GM12878 (cell line): Measurements from ENCODE around the gene C1orf53. TPM values are rescaled to one million over a fixed set of nuclear protein-coding genes. Genes with fewer than 3 reads are reported as not detected.

Experiments
- ATAC-seq: fragments of 200-7000 bp; cut with Tn5 transposase; 3 replicates; pipeline ENCODE4 v1.9.1; 2020; ENCODE audit warnings: mild to moderate bottlenecking, moderate library complexity
- BruUV-seq: library from RNA; stranded (reverse); fragments of 400-500 nt; replicated peaks from 2 replicates; lab custom pipeline; 2021; lab: Mats Ljungman, UMichigan
- CTCF ChIA-PET: fragments of 300-600 bp; sonication (Branson Sonifier 250); formaldehyde crosslinking; extraction: SDS; loops from one replicate; lab custom pipeline; 2021; ENCODE audit warnings: inconsistent platforms; lab: Yijun Ruan, JAX
- POLR2A ChIA-PET: fragments of 350-600 bp; formaldehyde crosslinking; extraction: SDS; loops from one replicate; lab custom pipeline; 2021; ENCODE audit warnings: inconsistent platforms; lab: Charles Lee
- RAD21 ChIA-PET: fragments of 300-600 bp; sonication (Branson Sonifier 250); formaldehyde crosslinking; loops from one replicate; lab custom pipeline; 2023; ENCODE audit warnings: antibody characterized with exemption; ENCODE audit not compliant: unreplicated experiment; lab: Charles Lee
- SMC1A ChIA-PET: fragments of 300-600 bp; sonication (Branson Sonifier 250); formaldehyde crosslinking; loops from one replicate; lab custom pipeline; 2023; ENCODE audit not compliant: unreplicated experiment, uncharacterized antibody; lab: Charles Lee
- DNase-seq: peaks from one replicate; pipeline ENCODE4 v3.0.0-alpha.2; 2011; ENCODE audit warnings: low read depth, low spot score
- FAIRE-seq: peaks from 3 replicates; lab custom pipeline; 2011; peaks lifted over from hg19 to GRCh38; lab: Jason Lieb, UNC
- H2AFZ ChIP-seq: 2 replicates; pipeline ENCODE4 v1.6.0; 2011; ENCODE audit warnings: low read depth, low read length, control low read depth; ENCODE audit not compliant: control insufficient read depth
- H3K27ac ChIP-seq: 2 replicates; pipeline ENCODE4 v1.5.1; 2011; ENCODE audit warnings: control low read depth; ENCODE audit not compliant: control insufficient read depth, insufficient read depth
- H3K27me3 ChIP-seq, 2 experiments: replicated peaks in 1 of 2; 2 replicates each; pipeline versions ENCODE4 v1.6.0 to v1.6.1; 2011; ENCODE audit warnings: low read length in 1 of 2; ENCODE audit not compliant: control insufficient read depth in 2 of 2, insufficient read depth in 2 of 2
- H3K36me3 ChIP-seq, 2 experiments: 2 replicates each; pipeline ENCODE4 v1.5.1; 2011; ENCODE audit warnings: low read length in 1 of 2; ENCODE audit not compliant: control insufficient read depth in 2 of 2, insufficient read depth in 2 of 2
- H3K4me1 ChIP-seq: 2 replicates; pipeline ENCODE4 v1.6.1; 2011; ENCODE audit warnings: mild to moderate bottlenecking, low read length, moderate library complexity, mixed read lengths; ENCODE audit not compliant: control insufficient read depth, insufficient read depth
- H3K4me2 ChIP-seq: 2 replicates; pipeline ENCODE4 v1.6.0; 2011; ENCODE audit warnings: control low read depth; ENCODE audit not compliant: control insufficient read depth, insufficient read depth
- H3K4me3 ChIP-seq: fragments of 200-600 bp; sonication (generic); 2 replicates; pipeline ENCODE4 v1.5.1; 2016
- H3K79me2 ChIP-seq: 2 replicates; pipeline ENCODE4 v1.6.0; 2011; ENCODE audit warnings: low read length; ENCODE audit not compliant: control insufficient read depth, insufficient read depth
- H3K9ac ChIP-seq: 2 replicates; pipeline ENCODE4 v1.8.0; 2011; ENCODE audit warnings: low read length, control low read depth, mixed read lengths; ENCODE audit not compliant: control insufficient read depth, insufficient read depth
- H3K9me3 ChIP-seq: replicated peaks from 3 replicates; pipeline ENCODE4 v1.5.1; 2011; ENCODE audit warnings: mild to moderate bottlenecking, low read length; ENCODE audit not compliant: control insufficient read depth, insufficient read depth
- H4K20me1 ChIP-seq: 2 replicates; pipeline ENCODE4 v1.6.0; 2011; ENCODE audit not compliant: control insufficient read depth, insufficient read depth
- ATF2 ChIP-seq: IDR thresholded peaks from 2 replicates; pipeline ENCODE4 v1.6.1; 2012; ENCODE audit warnings: low read length, inconsistent platforms
- GABPA ChIP-seq: IDR thresholded peaks from 2 replicates; pipeline ENCODE4 v1.6.1; 2014; ENCODE audit warnings: antibody characterized with exemption, low read depth, mild to moderate bottlenecking, inconsistent platforms
- IRF3 ChIP-seq: fragments of 450-650 bp; IDR thresholded peaks from 2 replicates; pipeline ENCODE4 v1.6.1; 2014; ENCODE audit warnings: mild to moderate bottlenecking
- NR2F1 ChIP-seq: fragments of 450-650 bp; conservative IDR thresholded peaks from 2 replicates; pipeline ENCODE4 v1.6.1; 2017; ENCODE audit warnings: mild to moderate bottlenecking
- RELB ChIP-seq: fragments of 450-650 bp; IDR thresholded peaks from 2 replicates; pipeline ENCODE4 v1.6.1; 2017; ENCODE audit warnings: low read depth, mild to moderate bottlenecking, moderate library complexity
- RUNX3 ChIP-seq: IDR thresholded peaks from 2 replicates; pipeline ENCODE4 v1.6.1; 2012; ENCODE audit warnings: low read length, inconsistent platforms
- SIN3A ChIP-seq: IDR thresholded peaks from 2 replicates; pipeline ENCODE4 v1.6.1; 2012; ENCODE audit warnings: low read depth, low read length, improper control_type of control experiment
- SRF ChIP-seq, 2 experiments: IDR thresholded peaks; 2 replicates each; pipeline ENCODE4 v1.6.1; 2011; ENCODE audit warnings: low read depth in 2 of 2, low read length in 2 of 2, mild to moderate bottlenecking in 1 of 2, moderate library complexity in 1 of 2
- SUZ12 ChIP-seq: fragments of 200-600 bp; sonication (generic); IDR thresholded peaks from one replicate; pipeline ENCODE4 v1.6.1; 2018; ENCODE audit warnings: antibody characterized with exemption, mild to moderate bottlenecking; ENCODE audit not compliant: unreplicated experiment
- TCF7 ChIP-seq: IDR thresholded peaks from 2 replicates; pipeline ENCODE4 v1.6.1; 2014; ENCODE audit warnings: antibody characterized with exemption, borderline replicate concordance
- YBX1 ChIP-seq: fragments of 450-650 bp; IDR thresholded peaks from 2 replicates; pipeline ENCODE4 v1.6.1; 2016; ENCODE audit warnings: antibody characterized with exemption
- ZBTB11 ChIP-seq: fragments of 450-650 bp; formaldehyde crosslinking; IDR thresholded peaks from 2 replicates; pipeline ENCODE4 v1.5.0; 2022; ENCODE audit warnings: mild to moderate bottlenecking, missing genetic modification characterization
- WGBS: methylation state at CpG from one replicate; pipeline ENCODE4 v1.1.6; 2016; ENCODE audit warnings: low lambda C conversion rate; ENCODE audit not compliant: insufficient replicate concordance, insufficient coverage; ENCODE audit errors: missing lambda C conversion rate; 5-methylcytosine and 5-hydroxymethylcytosine counted together
- in situ Hi-C: fragments of 300-500 bp; cut with MboI; formaldehyde crosslinking; loops from 9 replicates; pipeline ENCODE4 v1.14.3; 2018; ENCODE audit warnings: mixed read lengths
- intact Hi-C: fragments of 100-400 bp; cut with micrococcal nuclease; formaldehyde crosslinking; loops from one replicate; pipeline ENCODE4 v1.14.2; 2022; ENCODE audit not compliant: unreplicated experiment
- polyA plus RNA-seq, 11 experiments: library from polyadenylated mRNA; depleted of rRNA in 4 of 11; unstranded in 6 of 11; stranded (reverse) in 5 of 11; fragments of >200 nt; fragmentation: Nextera tagmentation in 4 of 11; fragmentation: Illumina TruSeq in 1 of 11; extraction: Ambion mirVana in 4 of 11; extraction: Trizol in 1 of 11; gene quantifications; 1 replicate in 1 of 11; 2 replicates in 10 of 11; pipeline versions ENCODE4 v1.2.1 to v1.2.3, GENCODE V29; 2011 to 2016; ENCODE audit warnings: inconsistent platforms in 2 of 11, missing spikeins in 2 of 11, low read depth in 1 of 11
- total RNA-seq, 4 experiments: library from RNA; depleted of rRNA in 3 of 4; stranded (reverse); fragments of >200 nt in 3 of 4; fragmentation: Illumina TruSeq in 1 of 4; extraction: Trizol in 1 of 4; gene quantifications; 2 replicates each; pipeline versions ENCODE4 v1.2.1 to v1.2.3, GENCODE V29; 2013 to 2021

C1orf53 gene
- total and polyA plus RNA-seq, 10 of the 15 experiments (the other 5 are each of a cell fraction or from before 2014, with no cell fraction given): 0.31 to 5.4 (median 0.59) TPM

- no peak for TF ChIP-seq IRF3
- no peak for TF ChIP-seq RELB
- no peak for TF ChIP-seq SIN3A
Observed at GRCh38 chr1:197907846-197908616, 5.6 kb downstream of the C1orf53 start (continued).

- no peaks in the 10 kb centered on the region for H4K20me1 ChIP-seq
- FAIRE-seq (no peak), DNase-seq (no peak), ATAC-seq (no peak)
- ChIA-PET RAD21 (no interaction called here), CTCF (no interaction called here), SMC1A (no interaction called here), POLR2A (no interaction called here)
- in situ Hi-C loops (loop anchor here (25.0 kb wide), 1 partner anchor 779 kb away; no protein-coding TSS in a partner anchor), intact Hi-C loops (no loop called here)
- no peak overlapping the region for H3K27ac ChIP-seq
- H3K4me2 ChIP-seq: no peak overlapping the region
- no peak overlapping the region for H2AFZ ChIP-seq
- no peak overlapping the region for H3K9ac ChIP-seq
- no TSS peak for BruUV-seq
- H3K4me1 ChIP-seq: no peaks in the 10 kb centered on the region
- 6% methylated on average over 14 of the region's 14 CpGs for WGBS
- no peaks in the 10 kb centered on the region for H3K36me3 ChIP-seq
- no peaks in the 10 kb centered on the region for H3K9me3 ChIP-seq
- no peaks in the 10 kb centered on the region for H3K79me2 ChIP-seq
- H3K27me3 ChIP-seq: peaks cover 15 to 44% of the 10 kb centered on the region in 2 experiments
- no peak overlapping the region for H3K4me3 ChIP-seq
- no peak for TF ChIP-seq GABPA
- TF ChIP-seq TCF7: no peak
- TF ChIP-seq YBX1: no peak
- no peak for TF ChIP-seq ATF2
- no peak for TF ChIP-seq RUNX3
- no peak for TF ChIP-seq SUZ12
- no peak for TF ChIP-seq SRF (IDR thresholded peaks at IDR 0.05; ENCODE audit: low read depth in 2 of 2, low read length in 2 of 2)
- TF ChIP-seq IRF3: no peak
- no peak for TF ChIP-seq ZBTB11 (CRISPR knock-in tag)
- no peak for TF ChIP-seq NR2F1
Observed at GRCh38 chr1:197908716-197909220, 6.3 kb downstream of the C1orf53 start.
